ENCODE data around the gene SLC27A1. TPM values are rescaled to one million over a fixed set of nuclear protein-coding genes. Genes with fewer than 3 reads are reported as not detected.
"Not testable (repeated sequence)": the region's sequence is repeated elsewhere in the genome, so short reads cannot be mapped to it uniquely, and the experiment has no call there.

The SLC27A1 gene
- total RNA-seq, 1 donor from 2014 or later, result 9.1 TPM

GRCh38 chr19:17495639-17496296 is 25.4 kb downstream of the SLC27A1 start:
- no peak for TF ChIP-seq CTCF (IDR thresholded peaks at IDR 0.05; ENCODE audit: insufficient read depth, low read length, poor library complexity, severe bottlenecking)
- no peak overlapping the region for H3K4me3 ChIP-seq (ENCODE audit: low read depth, low read length)
- H3K36me3 ChIP-seq (ENCODE audit: control insufficient read depth, insufficient read depth, low read length), result no peaks in the 10 kb centered on the region
- no peak for DNase-seq (ENCODE audit: low read depth)
- peaks cover 2% of the 10 kb centered on the region for H3K27me3 ChIP-seq (ENCODE audit: control insufficient read depth, insufficient read depth, low read length)

GRCh38 chr19:17496337-17496997 is 26.1 kb downstream of the SLC27A1 start:
- Histone ChIP-seq H3K36me3 (ENCODE audit: control insufficient read depth, insufficient read depth, low read length) (no peaks in the 10 kb centered on the region), H3K4me3 (ENCODE audit: low read depth, low read length) (no peak overlapping the region), H3K27me3 (ENCODE audit: control insufficient read depth, insufficient read depth, low read length) (peaks cover 2% of the 10 kb centered on the region)
- peak; percentile 98 for TF ChIP-seq CTCF (IDR thresholded peaks at IDR 0.05; ENCODE audit: insufficient read depth, low read length, poor library complexity, severe bottlenecking)
- no peak for DNase-seq (ENCODE audit: low read depth)

GRCh38 chr19:17497149-17497798 is 26.9 kb downstream of the SLC27A1 start:
- Histone ChIP-seq H3K4me3 (ENCODE audit: low read depth, low read length) (no peak overlapping the region), H3K36me3 (ENCODE audit: control insufficient read depth, insufficient read depth, low read length) (no peaks in the 10 kb centered on the region), H3K27me3 (ENCODE audit: control insufficient read depth, insufficient read depth, low read length) (peaks cover 2% of the 10 kb centered on the region)
- no peak for DNase-seq (ENCODE audit: low read depth)
- TF ChIP-seq CTCF (IDR thresholded peaks at IDR 0.05; ENCODE audit: insufficient read depth, low read length, poor library complexity, severe bottlenecking), result no peak

GRCh38 chr19:17499025-17499424 is 28.7 kb downstream of the SLC27A1 start:
- TF ChIP-seq CTCF (IDR thresholded peaks at IDR 0.05; ENCODE audit: insufficient read depth, low read length, poor library complexity, severe bottlenecking), result peak; percentile 36
- not testable (repeated sequence) for H3K4me3 ChIP-seq (ENCODE audit: low read depth, low read length); H3K36me3 ChIP-seq (ENCODE audit: control insufficient read depth, insufficient read depth, low read length); DNase-seq (ENCODE audit: low read depth); H3K27me3 ChIP-seq (ENCODE audit: control insufficient read depth, insufficient read depth, low read length)

GRCh38 chr19:17499648-17500446 is 29.5 kb downstream of the SLC27A1 start:
- no peak overlapping the region for H3K4me3 ChIP-seq (ENCODE audit: low read depth, low read length)
- peaks cover 2% of the 10 kb centered on the region for H3K27me3 ChIP-seq (ENCODE audit: control insufficient read depth, insufficient read depth, low read length)
- DNase-seq (ENCODE audit: low read depth), result no peak
- TF ChIP-seq CTCF (IDR thresholded peaks at IDR 0.05; ENCODE audit: insufficient read depth, low read length, poor library complexity, severe bottlenecking), result no peak
- no peaks in the 10 kb centered on the region for H3K36me3 ChIP-seq (ENCODE audit: control insufficient read depth, insufficient read depth, low read length)

All from kidney epithelial cell (primary cell).